NCI-H2107 treated with DMSO at 0.1 percent for 48 hours (cell line): ENCODE measurements around the gene SMOC2.

ENCODE experiments used
- DNase-seq: peaks from one replicate; lab custom pipeline; 2025; ENCODE audit not compliant: unreplicated experiment; lab: John Stamatoyannopoulos, UW

The SMOC2 gene

GRCh38 chr6:168441434-168442391 lies 729 bp downstream of the SMOC2 start:
- no peak for DNase-seq

- DNase-seq, result no peak
Observed at GRCh38 chr6:168442646-168443045, 1.7 kb downstream of the SMOC2 start.

- DNase-seq, result no peak
Observed at GRCh38 chr6:168447282-168447681, 6.3 kb downstream of the SMOC2 start.

DNA sequence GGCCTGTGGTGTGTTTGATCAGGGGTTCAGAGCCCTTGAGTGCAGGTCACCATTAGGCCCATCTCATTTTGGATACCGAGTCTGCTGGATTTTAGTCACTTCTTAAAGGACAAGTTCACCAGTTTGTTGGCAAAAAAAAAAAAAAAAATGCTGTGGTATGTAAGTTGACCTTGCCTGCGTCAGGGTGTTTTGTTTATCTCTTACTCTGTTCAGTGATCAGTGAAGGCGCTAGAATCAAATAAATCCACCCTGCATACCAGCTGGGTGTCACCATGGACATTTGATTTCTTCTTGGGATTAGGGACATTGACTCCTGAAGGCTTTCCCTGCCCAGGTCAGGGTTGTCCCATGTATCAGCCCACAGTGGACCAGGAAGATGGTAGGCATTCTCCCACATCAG lies 6.7 kb downstream of the SMOC2 start:
- DNase-seq, result no peak

- DNase-seq, result no peak
Observed at GRCh38 chr6:168448243-168448855, 7.4 kb downstream of the SMOC2 start.

- DNase-seq, result peak; percentile 90
Observed at GRCh38 chr6:168450917-168451316, 9.9 kb downstream of the SMOC2 start.

GRCh38 chr6:168451805-168452517 lies 11.0 kb downstream of the SMOC2 start:
- peak; percentile 34 for DNase-seq

DNA sequence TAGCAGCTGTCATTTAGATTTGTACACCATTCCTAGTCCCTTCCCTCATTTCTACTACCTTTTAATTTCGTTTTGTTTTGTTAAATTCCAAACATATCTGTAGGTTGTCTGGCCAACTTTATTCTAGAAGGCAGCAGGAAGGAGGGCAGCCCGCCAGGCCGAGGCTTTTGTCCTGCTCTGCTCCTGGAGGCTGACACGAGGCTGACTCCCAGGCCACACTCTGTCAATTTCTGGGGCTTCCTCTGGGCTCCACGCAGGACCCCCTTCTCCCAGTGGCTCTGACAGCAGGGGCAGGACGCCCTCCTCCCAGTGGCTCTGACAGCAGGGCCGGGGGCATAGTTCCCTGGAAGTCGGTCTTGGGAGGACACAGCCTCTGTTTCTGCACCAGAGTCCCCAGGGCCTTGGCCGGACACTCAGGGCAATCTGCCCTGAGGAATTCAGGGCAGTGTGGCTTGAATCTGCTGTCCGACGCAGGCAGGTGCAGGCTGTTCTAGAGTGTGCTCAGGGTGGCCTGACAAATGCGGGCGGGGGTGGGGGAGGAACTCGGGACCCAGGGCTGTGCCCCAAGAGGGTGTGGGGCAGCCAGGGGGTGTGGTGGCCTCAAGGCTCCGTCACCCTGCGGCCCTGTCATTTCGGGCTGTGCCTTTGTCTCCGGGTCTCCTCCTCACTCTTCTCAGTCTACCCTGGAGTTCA lies 11.8 kb downstream of the SMOC2 start:
- DNase-seq, result no peak

- DNase-seq, result no peak
Observed at GRCh38 chr6:168455847-168456530, 15.0 kb downstream of the SMOC2 start.

DNA sequence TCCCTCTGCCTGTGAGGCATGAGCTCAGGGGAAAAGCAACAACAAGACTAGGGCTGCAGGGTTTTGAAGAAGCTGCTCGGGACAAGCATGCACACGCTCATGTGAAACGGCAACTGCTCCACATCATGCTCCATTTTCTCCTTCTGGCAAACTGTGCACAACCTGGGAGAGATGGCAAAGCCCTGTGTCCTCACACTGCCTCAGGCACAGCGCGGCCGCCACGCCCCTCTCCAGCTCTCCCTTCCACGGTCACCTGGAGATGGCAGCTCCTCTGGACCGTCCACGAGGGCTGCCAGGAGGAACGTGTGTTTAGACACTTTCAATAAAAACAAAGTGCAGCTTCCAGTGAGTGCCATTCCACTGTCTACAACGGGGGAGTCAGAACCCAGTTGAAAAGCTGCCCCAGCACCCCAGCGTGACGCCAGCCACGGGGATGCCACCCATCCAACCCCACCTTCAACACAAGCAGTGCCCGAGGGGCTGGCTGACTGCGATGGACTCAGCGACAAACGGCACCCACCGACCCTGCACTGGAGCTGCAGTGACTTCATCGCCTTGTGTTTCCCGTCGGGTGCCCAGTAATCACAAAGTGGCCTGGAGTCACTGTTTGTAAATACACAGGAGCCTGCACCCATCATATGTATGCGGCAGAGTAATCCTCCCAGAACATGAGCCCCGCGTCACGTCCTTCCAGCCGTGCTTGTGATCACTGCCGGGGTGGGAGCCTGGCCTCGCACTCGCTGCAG lies 16.1 kb downstream of the SMOC2 start:
- DNase-seq, result no peak

DNA sequence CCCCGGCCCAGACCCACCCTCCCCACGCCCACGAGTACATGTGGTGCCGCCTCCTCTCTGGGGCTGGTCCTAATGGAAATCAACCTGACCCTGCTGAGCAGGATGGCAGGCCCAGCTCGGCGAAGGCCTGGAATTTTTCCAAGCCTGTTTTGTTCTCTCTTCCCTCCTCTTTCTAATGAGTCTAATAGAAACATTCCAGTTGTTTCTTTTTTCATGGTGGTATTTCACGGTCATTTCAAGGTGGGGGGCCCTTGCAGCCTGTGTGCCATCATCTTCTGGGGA lies 16.6 kb downstream of the SMOC2 start:
- DNase-seq, result no peak

- no peak for DNase-seq
Observed at GRCh38 chr6:168458101-168458500, 17.1 kb downstream of the SMOC2 start.

DNA sequence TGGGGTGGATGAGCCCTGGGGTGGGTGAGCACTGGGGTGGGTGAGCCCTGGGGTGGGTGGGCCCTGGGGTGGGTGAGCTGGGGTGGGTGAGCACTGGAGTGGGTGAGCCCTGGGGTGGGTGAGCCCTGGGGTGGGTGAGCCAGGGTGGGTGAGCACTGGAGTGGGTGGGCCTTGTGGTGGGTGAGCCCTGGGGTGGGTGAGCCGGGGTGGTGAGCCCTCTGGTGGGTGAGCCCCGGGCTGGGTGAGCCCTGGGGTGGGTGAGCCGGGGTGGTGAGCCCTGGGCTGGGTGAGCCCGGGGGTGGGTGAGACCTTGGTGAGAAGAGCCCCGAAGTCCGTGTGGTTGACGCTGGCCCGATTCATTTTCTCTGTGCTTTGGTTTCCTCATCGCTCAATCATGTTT lies 18.6 kb downstream of the SMOC2 start:
- DNase-seq, result no peak

DNA sequence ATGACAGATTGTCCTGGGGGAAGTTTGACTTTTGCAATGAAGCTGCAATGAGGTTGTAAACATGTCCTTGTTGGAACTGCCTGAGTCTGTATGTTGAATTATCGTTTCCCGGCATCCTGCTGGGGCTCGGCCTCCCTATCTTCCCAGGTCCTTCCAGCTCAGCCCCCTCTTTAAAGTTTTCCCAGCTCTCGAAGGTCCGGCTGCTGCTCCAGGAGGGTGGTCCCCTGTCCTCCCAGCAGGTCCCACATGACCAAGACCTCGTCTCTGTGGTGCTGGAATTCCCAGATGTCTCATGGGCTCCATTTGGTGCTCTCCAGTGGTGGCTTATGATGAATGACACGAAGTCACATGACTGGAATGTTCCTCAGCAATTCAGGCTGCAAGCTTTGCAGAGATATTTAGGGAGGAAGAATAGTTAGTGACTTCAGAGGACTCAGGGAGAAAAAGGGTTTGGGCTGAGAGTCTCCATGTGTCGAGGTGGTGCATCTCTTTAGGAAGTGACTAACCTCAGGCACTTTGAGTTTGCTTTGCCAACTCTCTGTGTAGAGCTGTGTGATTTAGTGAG lies 21.4 kb downstream of the SMOC2 start:
- no peak for DNase-seq

- no peak for DNase-seq
Observed at GRCh38 chr6:168464546-168464945, 23.6 kb downstream of the SMOC2 start.

- DNase-seq, result no peak
Observed at GRCh38 chr6:168468045-168468444, 27.1 kb downstream of the SMOC2 start.

DNA sequence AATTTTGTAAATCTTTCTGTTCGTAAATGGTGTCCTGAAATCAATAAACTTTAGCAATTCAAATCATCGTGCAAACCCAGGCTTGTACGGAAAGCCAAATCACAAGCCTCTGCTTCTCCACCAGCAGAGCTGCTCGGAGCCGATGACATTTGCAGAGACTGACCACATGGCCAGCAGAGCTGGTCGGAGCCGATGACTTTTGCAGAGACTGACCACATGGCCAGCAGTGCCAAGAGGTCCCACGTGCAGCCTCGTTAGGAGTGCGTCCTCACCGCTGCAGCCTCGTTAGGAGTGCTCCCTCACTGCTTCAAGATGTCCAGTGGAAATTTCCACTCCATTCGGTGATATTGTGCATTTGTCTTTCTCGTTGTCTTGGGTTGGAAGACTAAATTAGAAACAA lies 28.5 kb downstream of the SMOC2 start:
- DNase-seq, result no peak

- DNase-seq, result no peak
Observed at GRCh38 chr6:168469926-168470325, 28.9 kb downstream of the SMOC2 start.

- DNase-seq, result no peak
Observed at GRCh38 chr6:168472363-168472762, 31.4 kb downstream of the SMOC2 start.

GRCh38 chr6:168473197-168473596 lies 32.2 kb downstream of the SMOC2 start:
- no peak for DNase-seq
